ENCODE measurements around the gene RASSF5. TPM values are rescaled to one million over a fixed set of nuclear protein-coding genes. Genes with fewer than 3 reads are reported as not detected.

Gene RASSF5
- total and polyA plus RNA-seq, 10 of the 15 experiments (the other 5 are each of a cell fraction or from before 2014, with no cell fraction given): 14.0 to 89.6 (median 68.9) TPM

DNA sequence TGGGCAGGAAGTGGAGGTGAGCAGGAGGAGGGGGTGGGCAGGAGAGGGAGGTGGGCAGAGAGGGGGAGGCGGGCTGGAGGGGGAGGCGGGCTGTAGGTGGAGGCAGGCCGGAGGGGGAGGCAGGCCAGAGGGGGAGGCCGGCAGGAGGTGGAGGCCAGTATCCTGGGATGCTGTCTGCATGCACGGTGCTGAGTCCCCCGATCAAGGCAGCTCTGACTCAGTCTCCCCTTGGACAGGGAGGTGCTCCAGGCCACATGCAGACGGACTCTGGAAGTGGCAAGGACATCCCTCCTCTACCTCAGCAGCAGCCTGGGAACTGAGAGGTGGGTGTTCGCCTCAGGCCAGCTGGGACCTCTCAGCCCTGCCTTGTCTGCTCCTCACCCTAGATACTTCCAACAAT, 27.1 kb upstream of the RASSF5 start (continued):
- TF ChIP-seq, protein P1, sequence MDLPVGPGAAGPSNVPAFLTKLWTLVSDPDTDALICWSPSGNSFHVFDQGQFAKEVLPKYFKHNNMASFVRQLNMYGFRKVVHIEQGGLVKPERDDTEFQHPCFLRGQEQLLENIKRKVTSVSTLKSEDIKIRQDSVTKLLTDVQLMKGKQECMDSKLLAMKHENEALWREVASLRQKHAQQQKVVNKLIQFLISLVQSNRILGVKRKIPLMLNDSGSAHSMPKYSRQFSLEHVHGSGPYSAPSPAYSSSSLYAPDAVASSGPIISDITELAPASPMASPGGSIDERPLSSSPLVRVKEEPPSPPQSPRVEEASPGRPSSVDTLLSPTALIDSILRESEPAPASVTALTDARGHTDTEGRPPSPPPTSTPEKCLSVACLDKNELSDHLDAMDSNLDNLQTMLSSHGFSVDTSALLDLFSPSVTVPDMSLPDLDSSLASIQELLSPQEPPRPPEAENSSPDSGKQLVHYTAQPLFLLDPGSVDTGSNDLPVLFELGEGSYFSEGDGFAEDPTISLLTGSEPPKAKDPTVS (IDR thresholded peaks at IDR 0.05; ENCODE audit: low read depth, low read length): no peak
- TF ChIP-seq ZNF274 (IDR thresholded peaks at IDR 0.05; ENCODE audit: insufficient read depth, insufficient read length): no peak
- TF ChIP-seq, protein P2, sequence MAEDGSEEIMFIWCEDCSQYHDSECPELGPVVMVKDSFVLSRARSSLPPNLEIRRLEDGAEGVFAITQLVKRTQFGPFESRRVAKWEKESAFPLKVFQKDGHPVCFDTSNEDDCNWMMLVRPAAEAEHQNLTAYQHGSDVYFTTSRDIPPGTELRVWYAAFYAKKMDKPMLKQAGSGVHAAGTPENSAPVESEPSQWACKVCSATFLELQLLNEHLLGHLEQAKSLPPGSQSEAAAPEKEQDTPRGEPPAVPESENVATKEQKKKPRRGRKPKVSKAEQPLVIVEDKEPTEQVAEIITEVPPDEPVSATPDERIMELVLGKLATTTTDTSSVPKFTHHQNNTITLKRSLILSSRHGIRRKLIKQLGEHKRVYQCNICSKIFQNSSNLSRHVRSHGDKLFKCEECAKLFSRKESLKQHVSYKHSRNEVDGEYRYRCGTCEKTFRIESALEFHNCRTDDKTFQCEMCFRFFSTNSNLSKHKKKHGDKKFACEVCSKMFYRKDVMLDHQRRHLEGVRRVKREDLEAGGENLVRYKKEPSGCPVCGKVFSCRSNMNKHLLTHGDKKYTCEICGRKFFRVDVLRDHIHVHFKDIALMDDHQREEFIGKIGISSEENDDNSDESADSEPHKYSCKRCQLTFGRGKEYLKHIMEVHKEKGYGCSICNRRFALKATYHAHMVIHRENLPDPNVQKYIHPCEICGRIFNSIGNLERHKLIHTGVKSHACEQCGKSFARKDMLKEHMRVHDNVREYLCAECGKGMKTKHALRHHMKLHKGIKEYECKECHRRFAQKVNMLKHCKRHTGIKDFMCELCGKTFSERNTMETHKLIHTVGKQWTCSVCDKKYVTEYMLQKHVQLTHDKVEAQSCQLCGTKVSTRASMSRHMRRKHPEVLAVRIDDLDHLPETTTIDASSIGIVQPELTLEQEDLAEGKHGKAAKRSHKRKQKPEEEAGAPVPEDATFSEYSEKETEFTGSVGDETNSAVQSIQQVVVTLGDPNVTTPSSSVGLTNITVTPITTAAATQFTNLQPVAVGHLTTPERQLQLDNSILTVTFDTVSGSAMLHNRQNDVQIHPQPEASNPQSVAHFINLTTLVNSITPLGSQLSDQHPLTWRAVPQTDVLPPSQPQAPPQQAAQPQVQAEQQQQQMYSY (CRISPR knock-in tag; IDR thresholded peaks at IDR 0.05): no peak
- TF ChIP-seq, protein P3, sequence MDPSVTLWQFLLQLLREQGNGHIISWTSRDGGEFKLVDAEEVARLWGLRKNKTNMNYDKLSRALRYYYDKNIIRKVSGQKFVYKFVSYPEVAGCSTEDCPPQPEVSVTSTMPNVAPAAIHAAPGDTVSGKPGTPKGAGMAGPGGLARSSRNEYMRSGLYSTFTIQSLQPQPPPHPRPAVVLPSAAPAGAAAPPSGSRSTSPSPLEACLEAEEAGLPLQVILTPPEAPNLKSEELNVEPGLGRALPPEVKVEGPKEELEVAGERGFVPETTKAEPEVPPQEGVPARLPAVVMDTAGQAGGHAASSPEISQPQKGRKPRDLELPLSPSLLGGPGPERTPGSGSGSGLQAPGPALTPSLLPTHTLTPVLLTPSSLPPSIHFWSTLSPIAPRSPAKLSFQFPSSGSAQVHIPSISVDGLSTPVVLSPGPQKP (IDR thresholded peaks at IDR 0.05; ENCODE audit: low read depth, low read length): no peak

DNA sequence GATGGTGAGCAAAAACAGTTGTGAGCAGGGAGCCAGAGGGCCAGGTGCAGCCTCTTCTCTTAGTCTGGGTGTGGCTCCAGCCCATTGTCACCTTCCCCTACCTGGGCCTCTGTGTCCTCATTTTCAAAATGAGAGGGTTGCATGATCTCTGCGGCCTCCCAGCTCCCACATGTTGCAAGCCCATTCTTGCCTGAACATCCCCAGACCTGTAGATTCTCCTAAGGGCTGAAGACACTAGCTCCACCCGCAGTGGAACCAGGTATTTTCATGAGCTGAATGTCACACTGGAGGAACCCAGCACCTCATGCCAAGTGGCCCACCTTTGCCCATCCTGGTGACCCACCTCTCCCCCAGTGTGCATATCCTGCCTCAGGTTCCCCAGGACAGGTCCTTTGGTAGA, 24.7 kb upstream of the RASSF5 start:
- Histone ChIP-seq H3K27me3 (replicated peaks in 1 of 2; ENCODE audit: control insufficient read depth in 2 of 2, insufficient read depth in 2 of 2, low read length in 1 of 2) (no peaks in the 10 kb centered on the region), H3K4me1 (ENCODE audit: control insufficient read depth, insufficient read depth, low read length) (peaks cover 12% of the 10 kb centered on the region), H3K27ac (ENCODE audit: control insufficient read depth, insufficient read depth) (no peak overlapping the region), H3K79me2 (ENCODE audit: control insufficient read depth, insufficient read depth, low read length) (no peaks in the 10 kb centered on the region), H4K20me1 (ENCODE audit: control insufficient read depth, insufficient read depth) (no peaks in the 10 kb centered on the region), H3K36me3 (ENCODE audit: control insufficient read depth in 2 of 2, insufficient read depth in 2 of 2, low read length in 1 of 2) (peaks cover 20 to 30% of the 10 kb centered on the region in 2 experiments), H2AFZ (ENCODE audit: control insufficient read depth, low read depth, low read length) (no peak overlapping the region), H3K9me3 (replicated peaks; ENCODE audit: control insufficient read depth, insufficient read depth, low read length) (no peaks in the 10 kb centered on the region), H3K4me2 (ENCODE audit: control insufficient read depth, insufficient read depth) (no peak overlapping the region), H3K9ac (ENCODE audit: control insufficient read depth, insufficient read depth, low read length) (no peak overlapping the region), H3K4me3 (no peak overlapping the region)
- FAIRE-seq: no peak
- DNase-seq (ENCODE audit: low read depth, low spot score): no peak
- WGBS (ENCODE audit: insufficient coverage, insufficient replicate concordance, low lambda C conversion rate, missing lambda C conversion rate): 78% methylated on average over 2 of the region's 2 CpGs
- SMC1A ChIA-PET (ENCODE audit: uncharacterized antibody, unreplicated experiment): interaction anchor here (0.8 to 2.3 kb wide), 5 partner anchors 12 to 97 kb away, joined by 3 to 16 read pairs (median 4); partner anchors contain the start of gene IKBKE
- intact Hi-C loops (cut with micrococcal nuclease; ENCODE audit: unreplicated experiment): no loop called here
- in situ Hi-C loops (cut with MboI): no loop called here
- POLR2A ChIA-PET: interaction anchor here (2.4 to 3.0 kb wide), 2 partner anchors 12 to 20 kb away, joined by 7 to 12 read pairs; partner anchors contain the start of gene IKBKE
- CTCF ChIA-PET: interaction anchor here (0.8 to 10.7 kb wide), 10 partner anchors 7 to 427 kb away, joined by 3 to 199 read pairs (median 4); partner anchors contain the start of gene IKBKE
- ATAC-seq: no peak
- BruUV-seq (replicated peaks): no TSS peak
- RAD21 ChIA-PET (ENCODE audit: unreplicated experiment): interaction anchor here (4.4 kb wide), 1 partner anchor 12 kb away, joined by 55 read pairs; the partner anchor contains the start of gene IKBKE
- TF ChIP-seq, protein P4, sequence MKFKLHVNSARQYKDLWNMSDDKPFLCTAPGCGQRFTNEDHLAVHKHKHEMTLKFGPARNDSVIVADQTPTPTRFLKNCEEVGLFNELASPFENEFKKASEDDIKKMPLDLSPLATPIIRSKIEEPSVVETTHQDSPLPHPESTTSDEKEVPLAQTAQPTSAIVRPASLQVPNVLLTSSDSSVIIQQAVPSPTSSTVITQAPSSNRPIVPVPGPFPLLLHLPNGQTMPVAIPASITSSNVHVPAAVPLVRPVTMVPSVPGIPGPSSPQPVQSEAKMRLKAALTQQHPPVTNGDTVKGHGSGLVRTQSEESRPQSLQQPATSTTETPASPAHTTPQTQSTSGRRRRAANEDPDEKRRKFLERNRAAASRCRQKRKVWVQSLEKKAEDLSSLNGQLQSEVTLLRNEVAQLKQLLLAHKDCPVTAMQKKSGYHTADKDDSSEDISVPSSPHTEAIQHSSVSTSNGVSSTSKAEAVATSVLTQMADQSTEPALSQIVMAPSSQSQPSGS (IDR thresholded peaks at IDR 0.05; ENCODE audit: low read length): no peak
- TF ChIP-seq KLF5 (IDR thresholded peaks at IDR 0.05; ENCODE audit: partially characterized antibody) (no peak), KAT2A (conservative IDR thresholded peaks at IDR 0.05; ENCODE audit: control insufficient read depth, low read depth, low read length) (no peak)
- TF ChIP-seq, protein P5, sequence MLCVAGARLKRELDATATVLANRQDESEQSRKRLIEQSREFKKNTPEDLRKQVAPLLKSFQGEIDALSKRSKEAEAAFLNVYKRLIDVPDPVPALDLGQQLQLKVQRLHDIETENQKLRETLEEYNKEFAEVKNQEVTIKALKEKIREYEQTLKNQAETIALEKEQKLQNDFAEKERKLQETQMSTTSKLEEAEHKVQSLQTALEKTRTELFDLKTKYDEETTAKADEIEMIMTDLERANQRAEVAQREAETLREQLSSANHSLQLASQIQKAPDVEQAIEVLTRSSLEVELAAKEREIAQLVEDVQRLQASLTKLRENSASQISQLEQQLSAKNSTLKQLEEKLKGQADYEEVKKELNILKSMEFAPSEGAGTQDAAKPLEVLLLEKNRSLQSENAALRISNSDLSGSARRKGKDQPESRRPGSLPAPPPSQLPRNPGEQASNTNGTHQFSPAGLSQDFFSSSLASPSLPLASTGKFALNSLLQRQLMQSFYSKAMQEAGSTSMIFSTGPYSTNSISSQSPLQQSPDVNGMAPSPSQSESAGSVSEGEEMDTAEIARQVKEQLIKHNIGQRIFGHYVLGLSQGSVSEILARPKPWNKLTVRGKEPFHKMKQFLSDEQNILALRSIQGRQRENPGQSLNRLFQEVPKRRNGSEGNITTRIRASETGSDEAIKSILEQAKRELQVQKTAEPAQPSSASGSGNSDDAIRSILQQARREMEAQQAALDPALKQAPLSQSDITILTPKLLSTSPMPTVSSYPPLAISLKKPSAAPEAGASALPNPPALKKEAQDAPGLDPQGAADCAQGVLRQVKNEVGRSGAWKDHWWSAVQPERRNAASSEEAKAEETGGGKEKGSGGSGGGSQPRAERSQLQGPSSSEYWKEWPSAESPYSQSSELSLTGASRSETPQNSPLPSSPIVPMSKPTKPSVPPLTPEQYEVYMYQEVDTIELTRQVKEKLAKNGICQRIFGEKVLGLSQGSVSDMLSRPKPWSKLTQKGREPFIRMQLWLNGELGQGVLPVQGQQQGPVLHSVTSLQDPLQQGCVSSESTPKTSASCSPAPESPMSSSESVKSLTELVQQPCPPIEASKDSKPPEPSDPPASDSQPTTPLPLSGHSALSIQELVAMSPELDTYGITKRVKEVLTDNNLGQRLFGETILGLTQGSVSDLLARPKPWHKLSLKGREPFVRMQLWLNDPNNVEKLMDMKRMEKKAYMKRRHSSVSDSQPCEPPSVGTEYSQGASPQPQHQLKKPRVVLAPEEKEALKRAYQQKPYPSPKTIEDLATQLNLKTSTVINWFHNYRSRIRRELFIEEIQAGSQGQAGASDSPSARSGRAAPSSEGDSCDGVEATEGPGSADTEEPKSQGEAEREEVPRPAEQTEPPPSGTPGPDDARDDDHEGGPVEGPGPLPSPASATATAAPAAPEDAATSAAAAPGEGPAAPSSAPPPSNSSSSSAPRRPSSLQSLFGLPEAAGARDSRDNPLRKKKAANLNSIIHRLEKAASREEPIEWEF (IDR thresholded peaks at IDR 0.05; ENCODE audit: insufficient replicate concordance, low read depth, low read length): no peak
